Measurements from ENCODE around the gene SH2D3A.
"Not testable (repeated sequence)": the region's sequence is repeated elsewhere in the genome, so short reads cannot be mapped to it uniquely, and the experiment has no call there.

SH2D3A gene

GRCh38 chr19:6754653-6755463 lies 12.4 kb downstream of the SH2D3A start:
- TF ChIP-seq, protein P1, sequence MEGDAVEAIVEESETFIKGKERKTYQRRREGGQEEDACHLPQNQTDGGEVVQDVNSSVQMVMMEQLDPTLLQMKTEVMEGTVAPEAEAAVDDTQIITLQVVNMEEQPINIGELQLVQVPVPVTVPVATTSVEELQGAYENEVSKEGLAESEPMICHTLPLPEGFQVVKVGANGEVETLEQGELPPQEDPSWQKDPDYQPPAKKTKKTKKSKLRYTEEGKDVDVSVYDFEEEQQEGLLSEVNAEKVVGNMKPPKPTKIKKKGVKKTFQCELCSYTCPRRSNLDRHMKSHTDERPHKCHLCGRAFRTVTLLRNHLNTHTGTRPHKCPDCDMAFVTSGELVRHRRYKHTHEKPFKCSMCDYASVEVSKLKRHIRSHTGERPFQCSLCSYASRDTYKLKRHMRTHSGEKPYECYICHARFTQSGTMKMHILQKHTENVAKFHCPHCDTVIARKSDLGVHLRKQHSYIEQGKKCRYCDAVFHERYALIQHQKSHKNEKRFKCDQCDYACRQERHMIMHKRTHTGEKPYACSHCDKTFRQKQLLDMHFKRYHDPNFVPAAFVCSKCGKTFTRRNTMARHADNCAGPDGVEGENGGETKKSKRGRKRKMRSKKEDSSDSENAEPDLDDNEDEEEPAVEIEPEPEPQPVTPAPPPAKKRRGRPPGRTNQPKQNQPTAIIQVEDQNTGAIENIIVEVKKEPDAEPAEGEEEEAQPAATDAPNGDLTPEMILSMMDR (conservative IDR thresholded peaks at IDR 0.05; ENCODE audit: low read depth, low read length) = no peak
- DNase-seq (ENCODE audit: low read depth) = no peak
- H3K4me3 ChIP-seq (ENCODE audit: low read depth, low read length) = no peak overlapping the region

- TF ChIP-seq, protein P1 (conservative IDR thresholded peaks at IDR 0.05; ENCODE audit: low read depth, low read length) = no peak
- H3K4me3 ChIP-seq (ENCODE audit: low read depth, low read length) = no peak overlapping the region
- no peak for DNase-seq (ENCODE audit: low read depth)
Observed at GRCh38 chr19:6754136-6754535, 13.1 kb downstream of the SH2D3A start.

- peak; percentile 72 for DNase-seq (ENCODE audit: low read depth)
- TF ChIP-seq, protein P1 (conservative IDR thresholded peaks at IDR 0.05; ENCODE audit: low read depth, low read length) = peak; percentile 45
- H3K4me3 ChIP-seq (ENCODE audit: low read depth, low read length) = peak overlapping the region; percentile 58
Observed at GRCh38 chr19:6753178-6754031, 13.8 kb downstream of the SH2D3A start.

DNA sequence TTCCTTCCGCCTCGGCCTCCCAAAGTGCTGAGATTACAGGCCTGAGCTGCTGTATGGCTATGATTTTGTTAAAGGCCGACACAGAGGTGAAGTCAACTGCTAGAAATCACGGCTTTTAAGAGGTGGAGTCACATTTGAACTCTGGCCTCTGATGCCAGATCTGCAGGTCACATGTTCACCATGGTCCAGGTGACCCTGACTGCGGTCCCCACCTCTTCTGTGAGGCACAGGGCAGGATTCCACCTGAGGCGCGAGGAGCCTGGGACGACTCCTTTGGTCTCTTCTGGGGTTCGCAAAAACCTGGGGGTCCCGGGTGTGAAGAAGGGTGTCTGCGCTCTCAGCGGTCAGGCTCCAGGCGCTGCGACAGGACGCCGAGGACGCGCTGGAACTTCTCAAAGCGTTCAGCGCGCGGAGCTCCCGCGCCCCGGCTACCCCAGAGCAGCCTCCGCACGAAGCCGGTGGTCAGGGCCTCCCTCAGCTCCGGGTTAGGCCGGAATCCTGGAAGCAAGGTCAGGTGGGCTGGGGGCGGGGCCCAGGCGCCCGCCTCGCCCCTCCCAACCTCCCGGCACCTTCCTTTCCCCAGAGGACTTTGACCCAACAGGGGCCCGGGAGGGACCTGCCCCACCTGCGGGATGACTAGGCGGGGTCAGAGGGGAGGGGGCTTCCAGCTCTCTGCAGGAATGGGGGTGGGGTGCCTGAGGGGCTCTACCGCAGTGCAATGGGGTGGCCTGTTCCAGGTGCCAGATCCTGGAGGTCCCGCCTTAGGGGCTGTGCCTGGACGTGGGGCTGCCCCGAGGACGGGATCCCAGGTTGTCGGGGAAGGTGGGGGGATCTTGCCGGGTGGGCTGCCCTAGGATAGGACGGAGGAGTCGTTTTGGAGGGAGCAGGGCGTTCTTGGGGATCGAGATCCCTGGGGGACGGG lies 14.7 kb downstream of the SH2D3A start:
- TF ChIP-seq, protein P1 (conservative IDR thresholded peaks at IDR 0.05; ENCODE audit: low read depth, low read length) = no peak
- no peak for DNase-seq (ENCODE audit: low read depth)
- H3K4me3 ChIP-seq (ENCODE audit: low read depth, low read length) = peak overlapping the region; percentile 58

- H3K4me3 ChIP-seq (ENCODE audit: low read depth, low read length) = no peak overlapping the region
- DNase-seq (ENCODE audit: low read depth) = no peak
- TF ChIP-seq, protein P1 (conservative IDR thresholded peaks at IDR 0.05; ENCODE audit: low read depth, low read length) = no peak
Observed at GRCh38 chr19:6751189-6751588, 16.0 kb downstream of the SH2D3A start.

GRCh38 chr19:6750062-6750461 lies 17.2 kb downstream of the SH2D3A start:
- TF ChIP-seq, protein P1 (conservative IDR thresholded peaks at IDR 0.05; ENCODE audit: low read depth, low read length) = no peak
- DNase-seq (ENCODE audit: low read depth) = no peak
- no peak overlapping the region for H3K4me3 ChIP-seq (ENCODE audit: low read depth, low read length)

DNA sequence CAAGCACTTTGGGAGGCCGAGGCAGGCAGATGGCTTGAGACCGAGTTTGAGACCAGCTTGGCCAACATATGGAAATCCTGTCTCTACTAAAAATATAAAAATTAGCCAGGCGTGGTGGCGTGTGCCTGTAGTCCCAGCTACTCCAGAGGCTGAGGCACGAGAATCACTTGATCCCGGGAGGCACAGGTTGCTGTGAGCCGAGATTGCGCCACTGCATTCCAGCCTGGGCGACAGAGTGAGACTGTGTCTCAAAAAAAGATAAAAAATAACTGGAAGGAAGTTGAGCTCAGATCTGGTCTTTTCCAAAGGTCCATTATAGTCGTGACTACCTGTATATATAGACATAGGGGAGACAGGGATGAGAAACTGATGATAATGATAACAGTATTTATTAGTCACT lies 18.7 kb downstream of the SH2D3A start:
- not testable (repeated sequence) for H3K4me3 ChIP-seq (ENCODE audit: low read depth, low read length)

More for the DNA sequence above, 18.7 kb downstream of the SH2D3A start:
- DNase-seq (ENCODE audit: low read depth) = not testable (repeated sequence)
